Neural cell (in vitro differentiated cells): ENCODE results near the gene TAOK3.

Experiments used
- EP300 ChIP-seq: fragments of 450-650 bp; conservative IDR thresholded peaks from 2 replicates; pipeline ENCODE4 v1.6.1; 2014; ENCODE audit warnings: antibody characterized with exemption, mild to moderate bottlenecking, moderate library complexity; ENCODE audit not compliant: poor library complexity, severe bottlenecking
- EZH2 ChIP-seq: fragments of 200-600, 300-800 bp; shearing (Covaris generic), sonication (generic); IDR thresholded peaks from 2 replicates; pipeline ENCODE4 v1.6.1; 2014; ENCODE audit warnings: antibody characterized with exemption, low read length, borderline replicate concordance, mild to moderate bottlenecking; ENCODE audit not compliant: insufficient read depth, poor library complexity, severe bottlenecking
- POLR2AphosphoS5 ChIP-seq: IDR thresholded peaks from 2 replicates; pipeline ENCODE4 v1.6.1; 2012
- RAD21 ChIP-seq: fragments of 450-650 bp; conservative IDR thresholded peaks from 2 replicates; pipeline ENCODE4 v1.6.1; 2014; ENCODE audit warnings: antibody characterized with exemption, mild to moderate bottlenecking, moderate library complexity
- SMC3 ChIP-seq: fragments of 450-650 bp; conservative IDR thresholded peaks from 2 replicates; pipeline ENCODE4 v1.6.1; 2014; ENCODE audit warnings: antibody characterized with exemption, mild to moderate bottlenecking, moderate library complexity; ENCODE audit not compliant: poor library complexity
- TAF1 ChIP-seq: IDR thresholded peaks from 2 replicates; pipeline ENCODE4 v1.6.1; 2012; ENCODE audit warnings: low read depth
- TF ChIP-seq, protein P1 (sequence below): fragments of 450-650 bp; IDR thresholded peaks from 2 replicates; pipeline ENCODE4 v1.5.1; 2014; ENCODE audit warnings: antibody characterized with exemption, mild to moderate bottlenecking, moderate library complexity; ENCODE audit not compliant: poor library complexity, severe bottlenecking
- TF ChIP-seq, protein P2 (sequence below): IDR thresholded peaks from 2 replicates; pipeline ENCODE4 v1.6.1; 2012; ENCODE audit warnings: borderline replicate concordance

DNA sequence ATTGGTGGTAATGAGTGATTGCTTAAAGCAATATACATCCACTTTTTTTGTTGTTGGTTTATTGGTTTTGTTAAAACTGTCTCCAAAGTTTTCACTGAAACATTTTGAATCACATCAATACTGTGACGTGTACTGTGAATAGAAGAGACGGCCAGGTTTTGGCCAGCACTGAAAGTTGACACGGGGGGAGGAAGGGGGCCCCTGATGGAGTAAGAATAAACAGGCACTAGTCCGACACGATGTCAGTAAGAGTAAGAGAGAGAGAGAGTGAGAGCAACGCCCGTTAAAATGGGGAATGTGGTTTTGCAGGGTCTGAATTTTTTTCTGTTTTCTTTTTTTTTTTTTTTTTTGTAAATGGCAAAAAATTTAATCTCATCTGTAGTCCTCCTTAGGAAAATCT lies 222.1 kb downstream of the TAOK3 start:
- TF ChIP-seq, protein P1, sequence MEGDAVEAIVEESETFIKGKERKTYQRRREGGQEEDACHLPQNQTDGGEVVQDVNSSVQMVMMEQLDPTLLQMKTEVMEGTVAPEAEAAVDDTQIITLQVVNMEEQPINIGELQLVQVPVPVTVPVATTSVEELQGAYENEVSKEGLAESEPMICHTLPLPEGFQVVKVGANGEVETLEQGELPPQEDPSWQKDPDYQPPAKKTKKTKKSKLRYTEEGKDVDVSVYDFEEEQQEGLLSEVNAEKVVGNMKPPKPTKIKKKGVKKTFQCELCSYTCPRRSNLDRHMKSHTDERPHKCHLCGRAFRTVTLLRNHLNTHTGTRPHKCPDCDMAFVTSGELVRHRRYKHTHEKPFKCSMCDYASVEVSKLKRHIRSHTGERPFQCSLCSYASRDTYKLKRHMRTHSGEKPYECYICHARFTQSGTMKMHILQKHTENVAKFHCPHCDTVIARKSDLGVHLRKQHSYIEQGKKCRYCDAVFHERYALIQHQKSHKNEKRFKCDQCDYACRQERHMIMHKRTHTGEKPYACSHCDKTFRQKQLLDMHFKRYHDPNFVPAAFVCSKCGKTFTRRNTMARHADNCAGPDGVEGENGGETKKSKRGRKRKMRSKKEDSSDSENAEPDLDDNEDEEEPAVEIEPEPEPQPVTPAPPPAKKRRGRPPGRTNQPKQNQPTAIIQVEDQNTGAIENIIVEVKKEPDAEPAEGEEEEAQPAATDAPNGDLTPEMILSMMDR = no peak
- TF ChIP-seq RAD21 = no peak
- TF ChIP-seq EZH2 = no peak
- TF ChIP-seq SMC3 = no peak
- no peak for TF ChIP-seq POLR2AphosphoS5
- TF ChIP-seq EP300 = no peak
- TF ChIP-seq, protein P2, sequence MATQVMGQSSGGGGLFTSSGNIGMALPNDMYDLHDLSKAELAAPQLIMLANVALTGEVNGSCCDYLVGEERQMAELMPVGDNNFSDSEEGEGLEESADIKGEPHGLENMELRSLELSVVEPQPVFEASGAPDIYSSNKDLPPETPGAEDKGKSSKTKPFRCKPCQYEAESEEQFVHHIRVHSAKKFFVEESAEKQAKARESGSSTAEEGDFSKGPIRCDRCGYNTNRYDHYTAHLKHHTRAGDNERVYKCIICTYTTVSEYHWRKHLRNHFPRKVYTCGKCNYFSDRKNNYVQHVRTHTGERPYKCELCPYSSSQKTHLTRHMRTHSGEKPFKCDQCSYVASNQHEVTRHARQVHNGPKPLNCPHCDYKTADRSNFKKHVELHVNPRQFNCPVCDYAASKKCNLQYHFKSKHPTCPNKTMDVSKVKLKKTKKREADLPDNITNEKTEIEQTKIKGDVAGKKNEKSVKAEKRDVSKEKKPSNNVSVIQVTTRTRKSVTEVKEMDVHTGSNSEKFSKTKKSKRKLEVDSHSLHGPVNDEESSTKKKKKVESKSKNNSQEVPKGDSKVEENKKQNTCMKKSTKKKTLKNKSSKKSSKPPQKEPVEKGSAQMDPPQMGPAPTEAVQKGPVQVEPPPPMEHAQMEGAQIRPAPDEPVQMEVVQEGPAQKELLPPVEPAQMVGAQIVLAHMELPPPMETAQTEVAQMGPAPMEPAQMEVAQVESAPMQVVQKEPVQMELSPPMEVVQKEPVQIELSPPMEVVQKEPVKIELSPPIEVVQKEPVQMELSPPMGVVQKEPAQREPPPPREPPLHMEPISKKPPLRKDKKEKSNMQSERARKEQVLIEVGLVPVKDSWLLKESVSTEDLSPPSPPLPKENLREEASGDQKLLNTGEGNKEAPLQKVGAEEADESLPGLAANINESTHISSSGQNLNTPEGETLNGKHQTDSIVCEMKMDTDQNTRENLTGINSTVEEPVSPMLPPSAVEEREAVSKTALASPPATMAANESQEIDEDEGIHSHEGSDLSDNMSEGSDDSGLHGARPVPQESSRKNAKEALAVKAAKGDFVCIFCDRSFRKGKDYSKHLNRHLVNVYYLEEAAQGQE = no peak
- TF ChIP-seq TAF1 = no peak
